HG03135 (cell line): ENCODE data around the gene HOXB1.
"Not testable (repeated sequence)": the region's sequence is repeated elsewhere in the genome, so short reads cannot be mapped to it uniquely, and the experiment has no call there.

Source experiments
- ATAC-seq: cut with Tn5 transposase; IDR thresholded peaks from one replicate; pipeline ENCODE4 v1.9.1; 2021; ENCODE audit warnings: mild to moderate bottlenecking, moderate library complexity; ENCODE audit not compliant: unreplicated experiment

HOXB1 gene

GRCh38 chr17:48544349-48545021 lies 13.7 kb upstream of the HOXB1 start:
- no peak for ATAC-seq

- ATAC-seq = no peak
These were observed 13.1 kb upstream of the HOXB1 start for GRCh38 chr17:48543854-48544348.

- ATAC-seq = peak; percentile 49
These were observed 12.5 kb upstream of the HOXB1 start for GRCh38 chr17:48543107-48543853.

- no peak for ATAC-seq
These were observed 11.9 kb upstream of the HOXB1 start for GRCh38 chr17:48542698-48543106.

- ATAC-seq = no peak
These were observed 11.4 kb upstream of the HOXB1 start for GRCh38 chr17:48542114-48542656.

GRCh38 chr17:48541577-48542113 lies 10.8 kb upstream of the HOXB1 start:
- no peak for ATAC-seq

- ATAC-seq = no peak
These were observed 10.3 kb upstream of the HOXB1 start for GRCh38 chr17:48541036-48541576.

- ATAC-seq = no peak
These were observed 9.4 kb upstream of the HOXB1 start for GRCh38 chr17:48540213-48540612.

GRCh38 chr17:48539177-48539576 lies 8.4 kb upstream of the HOXB1 start:
- no peak for ATAC-seq

- ATAC-seq = no peak
These were observed 6.5 kb upstream of the HOXB1 start for GRCh38 chr17:48537316-48537715.

- ATAC-seq = not testable (repeated sequence)
These were observed 5.2 kb upstream of the HOXB1 start for GRCh38 chr17:48535793-48536559.

- no peak for ATAC-seq
These were observed 1.4 kb upstream of the HOXB1 start for GRCh38 chr17:48532261-48532660.

GRCh38 chr17:48530208-48530886 lies 464 bp downstream of the HOXB1 start:
- ATAC-seq = no peak

GRCh38 chr17:48529683-48530009 lies 1.2 kb downstream of the HOXB1 start:
- no peak for ATAC-seq

GRCh38 chr17:48528936-48529682 lies 1.7 kb downstream of the HOXB1 start:
- ATAC-seq = no peak

- ATAC-seq = no peak
These were observed 2.5 kb downstream of the HOXB1 start for GRCh38 chr17:48528153-48528935.

GRCh38 chr17:48527547-48527932 lies 3.3 kb downstream of the HOXB1 start:
- no peak for ATAC-seq

- no peak for ATAC-seq
These were observed 3.9 kb downstream of the HOXB1 start for GRCh38 chr17:48526608-48527546.
